ENCODE results near the gene IRF1.

The IRF1 gene

GRCh38 chr5:132460846-132461568 is 29.6 kb downstream of the IRF1 start:
- Histone ChIP-seq H3K4me1 (ENCODE audit: control insufficient read depth, insufficient read depth, low read length) (peaks cover 14% of the 10 kb centered on the region), H3K4me3 (ENCODE audit: low read depth, low read length) (no peak overlapping the region), H3K9ac (ENCODE audit: low read depth, low read length) (no peak overlapping the region), H3K9me3 (ENCODE audit: control insufficient read depth, insufficient read depth, low read length) (no peaks in the 10 kb centered on the region), H3K36me3 (ENCODE audit: control insufficient read depth, insufficient read depth, low read length) (no peaks in the 10 kb centered on the region), H3K27me3 (ENCODE audit: control insufficient read depth, insufficient read depth, low read length) (no peaks in the 10 kb centered on the region)

- Histone ChIP-seq H3K36me3 (ENCODE audit: control insufficient read depth, insufficient read depth, low read length) (no peaks in the 10 kb centered on the region), H3K27me3 (ENCODE audit: control insufficient read depth, insufficient read depth, low read length) (no peaks in the 10 kb centered on the region), H3K9ac (ENCODE audit: low read depth, low read length) (no peak overlapping the region), H3K4me3 (ENCODE audit: low read depth, low read length) (no peak overlapping the region), H3K9me3 (ENCODE audit: control insufficient read depth, insufficient read depth, low read length) (no peaks in the 10 kb centered on the region), H3K4me1 (ENCODE audit: control insufficient read depth, insufficient read depth, low read length) (peaks cover 13% of the 10 kb centered on the region)
Observed at GRCh38 chr5:132459983-132460838, 30.4 kb downstream of the IRF1 start.

- Histone ChIP-seq H3K4me3 (ENCODE audit: low read depth, low read length) (no peak overlapping the region), H3K4me1 (ENCODE audit: control insufficient read depth, insufficient read depth, low read length) (peaks cover 5% of the 10 kb centered on the region), H3K36me3 (ENCODE audit: control insufficient read depth, insufficient read depth, low read length) (no peaks in the 10 kb centered on the region), H3K9me3 (ENCODE audit: control insufficient read depth, insufficient read depth, low read length) (no peaks in the 10 kb centered on the region), H3K9ac (ENCODE audit: low read depth, low read length) (no peak overlapping the region), H3K27me3 (ENCODE audit: control insufficient read depth, insufficient read depth, low read length) (no peaks in the 10 kb centered on the region)
Observed at GRCh38 chr5:132459031-132459982, 31.3 kb downstream of the IRF1 start.

GRCh38 chr5:132458651-132459030 is 31.9 kb downstream of the IRF1 start:
- Histone ChIP-seq H3K9me3 (ENCODE audit: control insufficient read depth, insufficient read depth, low read length) (no peaks in the 10 kb centered on the region), H3K27me3 (ENCODE audit: control insufficient read depth, insufficient read depth, low read length) (no peaks in the 10 kb centered on the region), H3K4me1 (ENCODE audit: control insufficient read depth, insufficient read depth, low read length) (peaks cover 5% of the 10 kb centered on the region), H3K4me3 (ENCODE audit: low read depth, low read length) (no peak overlapping the region), H3K36me3 (ENCODE audit: control insufficient read depth, insufficient read depth, low read length) (no peaks in the 10 kb centered on the region), H3K9ac (ENCODE audit: low read depth, low read length) (no peak overlapping the region)

- Histone ChIP-seq H3K9ac (ENCODE audit: low read depth, low read length) (no peak overlapping the region), H3K4me3 (ENCODE audit: low read depth, low read length) (no peak overlapping the region), H3K9me3 (ENCODE audit: control insufficient read depth, insufficient read depth, low read length) (no peaks in the 10 kb centered on the region), H3K4me1 (ENCODE audit: control insufficient read depth, insufficient read depth, low read length) (peaks cover 5% of the 10 kb centered on the region), H3K36me3 (ENCODE audit: control insufficient read depth, insufficient read depth, low read length) (no peaks in the 10 kb centered on the region), H3K27me3 (ENCODE audit: control insufficient read depth, insufficient read depth, low read length) (no peaks in the 10 kb centered on the region)
Observed at GRCh38 chr5:132458226-132458560, 32.4 kb downstream of the IRF1 start.

- no peak overlapping the region for H3K4me3 ChIP-seq (ENCODE audit: low read depth, low read length)
- H3K36me3 ChIP-seq (ENCODE audit: control insufficient read depth, insufficient read depth, low read length): no peaks in the 10 kb centered on the region
- H3K27me3 ChIP-seq (ENCODE audit: control insufficient read depth, insufficient read depth, low read length): no peaks in the 10 kb centered on the region
- no peaks in the 10 kb centered on the region for H3K9me3 ChIP-seq (ENCODE audit: control insufficient read depth, insufficient read depth, low read length)
- no peak overlapping the region for H3K9ac ChIP-seq (ENCODE audit: low read depth, low read length)
- peaks cover 5% of the 10 kb centered on the region for H3K4me1 ChIP-seq (ENCODE audit: control insufficient read depth, insufficient read depth, low read length)
Observed at GRCh38 chr5:132457371-132458225, 33.0 kb downstream of the IRF1 start.

- Histone ChIP-seq H3K9ac (ENCODE audit: low read depth, low read length) (no peak overlapping the region), H3K27me3 (ENCODE audit: control insufficient read depth, insufficient read depth, low read length) (no peaks in the 10 kb centered on the region), H3K4me1 (ENCODE audit: control insufficient read depth, insufficient read depth, low read length) (peaks cover 5% of the 10 kb centered on the region), H3K4me3 (ENCODE audit: low read depth, low read length) (no peak overlapping the region), H3K36me3 (ENCODE audit: control insufficient read depth, insufficient read depth, low read length) (no peaks in the 10 kb centered on the region), H3K9me3 (ENCODE audit: control insufficient read depth, insufficient read depth, low read length) (no peaks in the 10 kb centered on the region)
Observed at GRCh38 chr5:132456987-132457361, 33.6 kb downstream of the IRF1 start.

- H3K9me3 ChIP-seq (ENCODE audit: control insufficient read depth, insufficient read depth, low read length): no peaks in the 10 kb centered on the region
- H3K4me1 ChIP-seq (ENCODE audit: control insufficient read depth, insufficient read depth, low read length): peaks cover 5% of the 10 kb centered on the region
- H3K27me3 ChIP-seq (ENCODE audit: control insufficient read depth, insufficient read depth, low read length): no peaks in the 10 kb centered on the region
- H3K9ac ChIP-seq (ENCODE audit: low read depth, low read length): no peak overlapping the region
- no peak overlapping the region for H3K4me3 ChIP-seq (ENCODE audit: low read depth, low read length)
- no peaks in the 10 kb centered on the region for H3K36me3 ChIP-seq (ENCODE audit: control insufficient read depth, insufficient read depth, low read length)
Observed at GRCh38 chr5:132456296-132456986, 34.1 kb downstream of the IRF1 start.

GRCh38 chr5:132455614-132456115 is 34.9 kb downstream of the IRF1 start:
- Histone ChIP-seq H3K27me3 (ENCODE audit: control insufficient read depth, insufficient read depth, low read length) (no peaks in the 10 kb centered on the region), H3K9ac (ENCODE audit: low read depth, low read length) (no peak overlapping the region), H3K36me3 (ENCODE audit: control insufficient read depth, insufficient read depth, low read length) (no peaks in the 10 kb centered on the region), H3K4me3 (ENCODE audit: low read depth, low read length) (no peak overlapping the region), H3K9me3 (ENCODE audit: control insufficient read depth, insufficient read depth, low read length) (no peaks in the 10 kb centered on the region), H3K4me1 (ENCODE audit: control insufficient read depth, insufficient read depth, low read length) (peaks cover 10% of the 10 kb centered on the region)

GRCh38 chr5:132454361-132454760 is 36.2 kb downstream of the IRF1 start:
- H3K27me3 ChIP-seq (ENCODE audit: control insufficient read depth, insufficient read depth, low read length): no peaks in the 10 kb centered on the region
- H3K36me3 ChIP-seq (ENCODE audit: control insufficient read depth, insufficient read depth, low read length): no peaks in the 10 kb centered on the region
- H3K4me1 ChIP-seq (ENCODE audit: control insufficient read depth, insufficient read depth, low read length): peaks cover 13% of the 10 kb centered on the region
- H3K9me3 ChIP-seq (ENCODE audit: control insufficient read depth, insufficient read depth, low read length): no peaks in the 10 kb centered on the region
- no peak overlapping the region for H3K4me3 ChIP-seq (ENCODE audit: low read depth, low read length)
- H3K9ac ChIP-seq (ENCODE audit: low read depth, low read length): no peak overlapping the region

Measured in iPS-15b (cell line).